Dorsolateral prefrontal cortex (tissue), 118 donors: ENCODE results near the gene SDF4. TPM values are rescaled to one million over a fixed set of nuclear protein-coding genes. Genes with fewer than 3 reads are reported as not detected.

Experiments
- microRNA-seq, 43 experiments: library from miRNA; unstranded; fragments of <30 nt; microRNA quantifications; one replicate each; pipeline ENCODE4 v1.2.0, GENCODE V29; 2022
- total RNA-seq, 120 experiments: library from RNA; stranded (reverse); gene quantifications; one replicate each; pipeline versions ENCODE4 v1.2.3 to v1.2.4, GENCODE V29; 2022

SDF4 gene
- total RNA-seq, 120 experiments from 2014 or later = 67.7 to 149 (median 98.0) TPM

Small RNA genes lying within 50 kb of the gene (microRNA-seq; reads per million reads assigned to microRNA genes)
- gene MIR200A (1.5 to 43.1 (median 13.3) reads per million in 43 experiments), gene MIR200B (2.3 to 200 (median 45.2) reads per million in 43 experiments), gene MIR429 (0 to 133 (median 12.6) reads per million in 43 experiments)

Other genes starting within 250 kb of the SDF4 start
- 1 to 10 TPM in 6 of 120 experiments, under 1 TPM in 63, not detected in 51; 0.13 to 1.8 (median 0.43) TPM for gene PERM1, start 249.9 kb downstream of the SDF4 start, total RNA-seq
- 10 to 100 TPM in 119 of 120 experiments, 1 to 10 TPM in 1; 8.9 to 60.0 (median 25.0) TPM for gene HES4, start 231.9 kb downstream of the SDF4 start, total RNA-seq
- gene ISG15, start 218.5 kb downstream of the SDF4 start, total RNA-seq = 100 to 1,000 TPM in 3 of 120 experiments, 10 to 100 TPM in 113, 1 to 10 TPM in 4; 6.0 to 422 (median 18.9) TPM
- gene AGRN, start 211.9 kb downstream of the SDF4 start, total RNA-seq = 100 to 1,000 TPM in 70 of 120 experiments, 10 to 100 TPM in 50; 67.4 to 194 (median 105) TPM
- under 1 TPM in 2 of 120 experiments, not detected in 118; 0.28 to 0.63 TPM for gene RNF223, start 157.7 kb downstream of the SDF4 start, total RNA-seq
- gene C1orf159, start 115.9 kb downstream of the SDF4 start, total RNA-seq = 10 to 100 TPM; 14.3 to 35.0 (median 23.4) TPM
- gene TTLL10, start 58.1 kb downstream of the SDF4 start, total RNA-seq = under 1 TPM in 4 of 120 experiments, not detected in 116; 0.50 to 0.91 (median 0.70) TPM
- 1 to 10 TPM in 85 of 120 experiments, under 1 TPM in 29, not detected in 6; 0.40 to 4.9 (median 1.4) TPM for gene TNFRSF18, start 25.4 kb downstream of the SDF4 start, total RNA-seq
- 1 to 10 TPM in 79 of 120 experiments, under 1 TPM in 36, not detected in 5; 0.31 to 5.8 (median 1.4) TPM for gene TNFRSF4, start 17.8 kb downstream of the SDF4 start, total RNA-seq
- 10 to 100 TPM in 119 of 120 experiments, 1 to 10 TPM in 1; 9.7 to 21.1 (median 16.0) TPM for gene B3GALT6, start 236 bp upstream of the SDF4 start, total RNA-seq
- gene C1QTNF12, start 14.7 kb upstream of the SDF4 start, total RNA-seq = 1 to 10 TPM in 104 of 120 experiments, under 1 TPM in 9, not detected in 7; 0.57 to 8.3 (median 2.6) TPM
- 10 to 100 TPM; 37.3 to 87.4 (median 51.0) TPM for gene UBE2J2, start 41.9 kb upstream of the SDF4 start, total RNA-seq
- 10 to 100 TPM in 118 of 120 experiments, 1 to 10 TPM in 2; 7.8 to 43.6 (median 17.8) TPM for gene SCNN1D, start 48.4 kb upstream of the SDF4 start, total RNA-seq
- 100 to 1,000 TPM in 119 of 120 experiments, 10 to 100 TPM in 1; 92.3 to 273 (median 164) TPM for gene ACAP3, start 75.9 kb upstream of the SDF4 start, total RNA-seq
- 10 to 100 TPM in 118 of 120 experiments, 1 to 10 TPM in 2; 9.1 to 22.8 (median 14.0) TPM for gene PUSL1, start 76.6 kb upstream of the SDF4 start, total RNA-seq
- 100 to 1,000 TPM in 109 of 120 experiments, 10 to 100 TPM in 11; 87.2 to 200 (median 130) TPM for gene INTS11, start 92.7 kb upstream of the SDF4 start, total RNA-seq
- gene CPTP, start 92.8 kb upstream of the SDF4 start, total RNA-seq = 10 to 100 TPM; 16.2 to 34.2 (median 22.5) TPM
- gene TAS1R3, start 99.3 kb upstream of the SDF4 start, total RNA-seq = 1 to 10 TPM in 6 of 120 experiments, under 1 TPM in 108, not detected in 6; 0.11 to 1.7 (median 0.38) TPM
- gene DVL1, start 117.4 kb upstream of the SDF4 start, total RNA-seq = 100 to 1,000 TPM in 103 of 120 experiments, 10 to 100 TPM in 17; 86.3 to 201 (median 114) TPM
- 10 to 100 TPM in 29 of 120 experiments, 1 to 10 TPM in 91; 3.2 to 23.7 (median 7.3) TPM for gene MXRA8, start 126.6 kb upstream of the SDF4 start, total RNA-seq
- gene AURKAIP1, start 143.2 kb upstream of the SDF4 start, total RNA-seq = 100 to 1,000 TPM in 92 of 120 experiments, 10 to 100 TPM in 28; 78.7 to 143 (median 109) TPM
- 100 to 1,000 TPM; 111 to 235 (median 165) TPM for gene CCNL2, start 167.3 kb upstream of the SDF4 start, total RNA-seq
- 100 to 1,000 TPM in 12 of 120 experiments, 10 to 100 TPM in 108; 56.0 to 114 (median 86.3) TPM for gene MRPL20, start 175.3 kb upstream of the SDF4 start, total RNA-seq
- gene ANKRD65, start 189.3 kb upstream of the SDF4 start, total RNA-seq = 10 to 100 TPM in 118 of 120 experiments, 1 to 10 TPM in 2; 4.0 to 63.5 (median 26.5) TPM
- 100 to 1,000 TPM in 33 of 120 experiments, 10 to 100 TPM in 87; 27.4 to 258 (median 73.3) TPM for gene VWA1, start 203.7 kb upstream of the SDF4 start, total RNA-seq
- gene ATAD3C, start 217.7 kb upstream of the SDF4 start, total RNA-seq = 10 to 100 TPM in 10 of 120 experiments, 1 to 10 TPM in 109, under 1 TPM in 1; 0.94 to 16.5 (median 3.5) TPM
- gene ATAD3B, start 239.8 kb upstream of the SDF4 start, total RNA-seq = 10 to 100 TPM in 118 of 120 experiments, 1 to 10 TPM in 2; 9.5 to 47.1 (median 24.6) TPM